H9 (cell line): ENCODE results near the gene KLF2. TPM values are rescaled to one million over a fixed set of nuclear protein-coding genes. Genes with fewer than 3 reads are reported as not detected.

Experiments
- DNase-seq: peaks from one replicate; pipeline ENCODE4 v3.0.0-alpha.2; 2017
- H2AFZ ChIP-seq: one replicate; pipeline ENCODE4 v1.6.1; 2013; ENCODE audit warnings: mild to moderate bottlenecking, low read length, control low read depth, moderate library complexity
- H2AK5ac ChIP-seq: 2 replicates; pipeline ENCODE4 v1.6.1; 2013; ENCODE audit warnings: low read length, control low read depth, mixed read lengths; ENCODE audit not compliant: insufficient read length
- H2BK120ac ChIP-seq: one replicate; pipeline ENCODE4 v1.6.1; 2013; ENCODE audit warnings: low read depth, mild to moderate bottlenecking, low read length, control low read depth, inconsistent platforms; ENCODE audit not compliant: poor library complexity, severe bottlenecking
- H2BK12ac ChIP-seq: 2 replicates; pipeline ENCODE4 v1.6.1; 2013; ENCODE audit warnings: low read length, control low read depth, mixed read lengths, low read depth; ENCODE audit not compliant: insufficient read length
- H2BK15ac ChIP-seq: 2 replicates; pipeline ENCODE4 v1.6.1; 2013; ENCODE audit warnings: low read depth, low read length, control low read depth
- H2BK20ac ChIP-seq: one replicate; pipeline ENCODE4 v1.6.1; 2013; ENCODE audit warnings: low read depth, mild to moderate bottlenecking, low read length, control low read depth, inconsistent platforms; ENCODE audit not compliant: poor library complexity, severe bottlenecking
- H2BK5ac ChIP-seq: 2 replicates; pipeline ENCODE4 v1.6.1; 2013; ENCODE audit warnings: low read length, control low read depth, mixed read lengths; ENCODE audit not compliant: insufficient read length
- H3K14ac ChIP-seq: 2 replicates; pipeline ENCODE4 v1.6.1; 2013; ENCODE audit warnings: low read length, control low read depth; ENCODE audit not compliant: insufficient read depth
- H3K18ac ChIP-seq: 2 replicates; pipeline ENCODE4 v1.6.1; 2013; ENCODE audit warnings: low read depth, mild to moderate bottlenecking, mixed read lengths, low read length, control low read depth; ENCODE audit not compliant: insufficient read length
- H3K23ac ChIP-seq: 2 replicates; pipeline ENCODE4 v1.6.1; 2013; ENCODE audit warnings: low read length, control low read depth, mixed read lengths, low read depth; ENCODE audit not compliant: insufficient read length
- H3K23me2 ChIP-seq: 2 replicates; pipeline ENCODE4 v1.6.1; 2013; ENCODE audit warnings: low read depth, mild to moderate bottlenecking, mixed read lengths, low read length, control low read depth; ENCODE audit not compliant: insufficient read length, poor library complexity, severe bottlenecking
- H3K27ac ChIP-seq: 2 replicates; pipeline ENCODE4 v1.5.1; 2013; ENCODE audit warnings: low read length, control low read depth, mixed read lengths, low read depth; ENCODE audit not compliant: insufficient read length
- H3K27me3 ChIP-seq: 2 replicates; pipeline ENCODE4 v1.6.1; 2013; ENCODE audit warnings: low read length, control low read depth, inconsistent platforms; ENCODE audit not compliant: insufficient read depth
- H3K4ac ChIP-seq: 2 replicates; pipeline ENCODE4 v1.6.1; 2013; ENCODE audit warnings: low read depth, mild to moderate bottlenecking, control low read depth, inconsistent platforms, low read length, moderate library complexity
- H3K4me1 ChIP-seq: 2 replicates; pipeline ENCODE4 v1.6.1; 2013; ENCODE audit warnings: low read length, control low read depth, inconsistent platforms; ENCODE audit not compliant: insufficient read depth
- H3K4me2 ChIP-seq: 2 replicates; pipeline ENCODE4 v1.6.1; 2013; ENCODE audit warnings: low read length, control low read depth, mixed read lengths; ENCODE audit not compliant: insufficient read length, insufficient read depth
- H3K56ac ChIP-seq: 2 replicates; pipeline ENCODE4 v1.6.1; 2013; ENCODE audit warnings: low read depth, mild to moderate bottlenecking, mixed read lengths, low read length, control low read depth; ENCODE audit not compliant: insufficient read length
- H3K79me1 ChIP-seq: 2 replicates; pipeline ENCODE4 v1.6.1; 2013; ENCODE audit warnings: low read depth, mild to moderate bottlenecking, moderate library complexity, low read length, control low read depth, inconsistent platforms; ENCODE audit not compliant: insufficient read depth, poor library complexity, severe bottlenecking
- H3K79me2 ChIP-seq: 2 replicates; pipeline ENCODE4 v1.6.1; 2013; ENCODE audit warnings: low read length, control low read depth, inconsistent platforms; ENCODE audit not compliant: insufficient read depth
- H3K9ac ChIP-seq: 2 replicates; pipeline ENCODE4 v1.6.1; 2013; ENCODE audit warnings: low read length, control low read depth, mixed read lengths; ENCODE audit not compliant: insufficient read length; ENCODE audit errors: extremely low read depth
- H3K9me3 ChIP-seq: one replicate; pipeline ENCODE4 v1.6.1; 2013; ENCODE audit warnings: low read depth, low read length, inconsistent platforms; ENCODE audit not compliant: control insufficient read depth
- H3T11ph ChIP-seq: one replicate; pipeline ENCODE4 v1.6.1; 2013; ENCODE audit warnings: mild to moderate bottlenecking, low read length, control low read depth, inconsistent platforms
- H4K20me1 ChIP-seq: one replicate; pipeline ENCODE4 v1.6.1; 2013; ENCODE audit not compliant: control insufficient read depth, insufficient read length, insufficient read depth
- H4K5ac ChIP-seq: 2 replicates; pipeline ENCODE4 v1.6.1; 2013; ENCODE audit warnings: low read depth, mild to moderate bottlenecking, mixed read lengths, low read length, control low read depth; ENCODE audit not compliant: insufficient read length
- H4K8ac ChIP-seq: replicated peaks from 2 replicates; pipeline ENCODE4 v1.6.1; 2013; ENCODE audit warnings: low read length, control low read depth, mixed read lengths, low read depth; ENCODE audit not compliant: insufficient read length
- H4K91ac ChIP-seq: 2 replicates; pipeline ENCODE4 v1.6.1; 2013; ENCODE audit warnings: low read depth, mild to moderate bottlenecking, moderate library complexity, mixed read lengths, low read length, control low read depth; ENCODE audit not compliant: insufficient read length
- H3K27ac Mint-ChIP-seq, 3 experiments: 2 replicates in 2 of 3; 3 replicates in 1 of 3; pipeline ENCODE4 v1.8.0; 2020 to 2021; ENCODE audit warnings: mixed read lengths in 3 of 3, mild to moderate bottlenecking in 1 of 3, moderate library complexity in 1 of 3
- H3K27me3 Mint-ChIP-seq: 2 replicates; pipeline ENCODE4 v1.8.0; 2021; ENCODE audit warnings: low read depth, mild to moderate bottlenecking, moderate library complexity, mixed read lengths
- H3K36me3 Mint-ChIP-seq, 3 experiments: 2 replicates in 2 of 3; 3 replicates in 1 of 3; pipeline ENCODE4 v1.8.0; 2020 to 2021; ENCODE audit warnings: low read depth in 3 of 3, mixed read lengths in 3 of 3; ENCODE audit not compliant: insufficient read depth in 1 of 3
- H3K4me1 Mint-ChIP-seq, 2 experiments: 2 replicates each; pipeline ENCODE4 v1.8.0; 2020; ENCODE audit warnings: mixed read lengths in 2 of 2
- H3K4me3 Mint-ChIP-seq, 2 experiments: 2 replicates in 1 of 2; 3 replicates in 1 of 2; pipeline ENCODE4 v1.8.0; 2020 to 2021; ENCODE audit warnings: mild to moderate bottlenecking in 2 of 2, mixed read lengths in 2 of 2, moderate library complexity in 1 of 2
- H3K9me3 Mint-ChIP-seq, 2 experiments: 2 replicates in 1 of 2; 3 replicates in 1 of 2; pipeline ENCODE4 v1.8.0; 2020; ENCODE audit warnings: mild to moderate bottlenecking in 2 of 2, mixed read lengths in 2 of 2, moderate library complexity in 1 of 2
- CTCF ChIP-seq: fragments of 200-600 bp; sonication (generic); conservative IDR thresholded peaks from 3 replicates; pipeline ENCODE4 v1.8.0; 2021; ENCODE audit warnings: antibody characterized with exemption, mild to moderate bottlenecking
- WGBS: extraction: QIAGEN DNeasy Blood & Tissue Kit; methylation state at CpG from one replicate; pipeline ENCODE4 v1.1.7; 2013; ENCODE audit warnings: missing lambda C conversion rate, low lambda C conversion rate, mixed read lengths; ENCODE audit not compliant: insufficient read length; ENCODE audit errors: extremely low coverage; 5-methylcytosine and 5-hydroxymethylcytosine counted together
- total RNA-seq: library from RNA; stranded (reverse); gene quantifications from 2 replicates; pipeline ENCODE4 v1.2.1, GENCODE V29; 2021

The KLF2 gene
- total RNA-seq, 1 experiment from 2014 or later, result 0.33 TPM

GRCh38 chr19:16336571-16336970 is 11.9 kb downstream of the KLF2 start:
- no peak overlapping the region for H3K27ac ChIP-seq
- no peak overlapping the region for H3K4ac ChIP-seq
- H3K79me2 ChIP-seq, result no peaks in the 10 kb centered on the region
- no peaks in the 10 kb centered on the region for H3K79me1 ChIP-seq
- Mint-ChIP-seq H3K36me3 (no peaks in the 10 kb centered on the region), H3K9me3 (no peaks in the 10 kb centered on the region; a peak in 2 of 5 replicates), H3K27me3 (peaks cover 24% of the 10 kb centered on the region), H3K27ac (no peak overlapping the region), H3K4me3 (no peak overlapping the region), H3K4me1 (peaks cover 9 to 10% of the 10 kb centered on the region in 2 experiments)
- no peak overlapping the region for H3K14ac ChIP-seq
- no peak overlapping the region for H4K8ac ChIP-seq
- H2AK5ac ChIP-seq, result no peak overlapping the region
- H4K91ac ChIP-seq, result no peak overlapping the region
- H3K23me2 ChIP-seq, result no peaks in the 10 kb centered on the region
- no peak overlapping the region for H3K9ac ChIP-seq
- no peak overlapping the region for H4K5ac ChIP-seq
- no peak overlapping the region for H2AFZ ChIP-seq
- no peak overlapping the region for H2BK5ac ChIP-seq
- no peak overlapping the region for H3K4me2 ChIP-seq
- no peaks in the 10 kb centered on the region for H4K20me1 ChIP-seq
- H3K4me1 ChIP-seq, result peaks cover 2% of the 10 kb centered on the region; the same call in 1 of the 2 replicates
- H2BK15ac ChIP-seq, result no peak overlapping the region
- H3K9me3 ChIP-seq, result no peaks in the 10 kb centered on the region
- H3K56ac ChIP-seq, result no peak overlapping the region
- no CpG with 5 or more reads among the region's 4 CpGs for whole genome bisulfite sequencing
- DNase-seq, result no peak
- H2BK120ac ChIP-seq, result no peak overlapping the region
- H3K23ac ChIP-seq, result no peak overlapping the region
- no peak overlapping the region for H2BK20ac ChIP-seq
- H3K27me3 ChIP-seq, result no peaks in the 10 kb centered on the region
- H3T11ph ChIP-seq, result no peak overlapping the region
- H2BK12ac ChIP-seq, result no peak overlapping the region
- no peak overlapping the region for H3K18ac ChIP-seq
- TF ChIP-seq CTCF, result no peak
